Activated naive CD4-positive, alpha-beta T cell (primary cell): ENCODE results near the gene MKRN3.

Source experiments
- DNase-seq, 4 experiments: peaks; one replicate each; lab custom pipeline; 2025; lab: John Stamatoyannopoulos, UW

Gene MKRN3

DNA sequence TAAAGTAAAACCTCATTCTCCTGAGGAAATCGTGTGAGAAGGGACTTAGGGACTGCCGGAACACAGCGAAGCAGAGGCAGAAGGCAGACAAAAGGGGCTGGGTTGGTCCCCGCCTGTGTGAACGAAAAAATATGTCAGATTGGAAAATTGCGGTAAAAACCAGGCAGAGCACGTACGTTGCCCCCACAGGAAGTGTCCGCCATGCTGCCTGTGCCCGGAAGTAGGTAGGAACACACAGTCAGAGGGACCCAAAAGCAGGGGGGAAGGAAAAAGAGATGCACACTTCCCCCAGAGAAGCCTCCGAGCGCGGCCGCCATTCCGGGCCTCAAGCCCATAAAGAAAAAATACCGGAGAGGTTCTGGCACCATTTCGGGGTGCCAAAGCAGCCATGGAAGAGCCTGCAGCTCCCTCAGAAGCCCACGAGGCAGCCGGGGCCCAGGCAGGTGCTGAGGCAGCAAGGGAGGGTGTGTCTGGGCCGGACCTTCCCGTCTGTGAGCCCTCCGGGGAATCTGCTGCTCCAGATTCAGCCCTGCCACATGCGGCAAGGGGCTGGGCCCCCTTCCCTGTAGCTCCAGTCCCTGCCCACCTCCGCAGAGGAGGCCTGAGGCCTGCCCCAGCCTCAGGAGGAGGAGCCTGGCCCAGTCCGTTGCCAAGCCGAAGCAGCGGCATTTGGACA, at the start of gene MKRN3:
TSS of gene MKRN3 (plus strand) at position 280 of the 676 bp plus-strand sequence. CDS start at position 389, 109 bp downstream.
- no peak for DNase-seq

DNA sequence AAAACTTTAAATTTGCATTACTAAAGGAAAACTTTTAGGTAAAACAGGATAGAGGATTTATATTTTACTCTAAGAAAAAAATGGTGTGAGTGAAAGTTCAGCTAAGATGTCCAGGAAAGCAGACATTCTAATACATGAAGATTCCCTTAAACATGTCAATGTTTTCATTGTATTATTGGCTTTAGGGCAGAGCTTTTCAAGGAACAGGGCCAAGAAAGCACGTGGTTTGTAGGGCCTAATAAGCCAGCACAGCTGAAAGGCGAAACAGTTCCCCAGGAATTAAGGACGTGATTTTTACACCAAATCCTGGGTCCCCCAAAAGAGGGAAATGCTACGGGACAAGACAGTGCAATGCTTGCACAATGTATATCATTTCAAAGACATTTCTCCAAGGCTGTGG, 48.6 kb upstream of the MKRN3 start:
- no peak for DNase-seq

DNA sequence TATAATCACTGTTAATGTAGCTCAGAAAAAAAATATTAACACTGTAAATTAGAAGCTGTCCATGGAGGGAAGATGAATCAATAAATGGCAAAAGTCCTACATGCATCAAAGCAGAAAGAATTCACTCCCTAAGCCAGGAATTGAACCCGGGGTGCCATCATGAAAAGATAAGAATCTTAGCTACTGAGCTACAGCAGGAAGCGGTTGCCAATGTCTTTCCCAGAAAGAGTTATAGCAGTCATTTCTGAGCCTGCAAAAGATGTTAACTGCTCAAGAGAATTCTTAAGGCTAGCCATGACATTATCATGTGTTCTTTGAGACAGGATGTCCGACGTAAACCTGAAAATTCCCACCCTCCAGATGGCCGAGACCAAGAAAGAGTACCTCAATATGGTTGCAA, 47.4 kb upstream of the MKRN3 start:
- no peak for DNase-seq

DNA sequence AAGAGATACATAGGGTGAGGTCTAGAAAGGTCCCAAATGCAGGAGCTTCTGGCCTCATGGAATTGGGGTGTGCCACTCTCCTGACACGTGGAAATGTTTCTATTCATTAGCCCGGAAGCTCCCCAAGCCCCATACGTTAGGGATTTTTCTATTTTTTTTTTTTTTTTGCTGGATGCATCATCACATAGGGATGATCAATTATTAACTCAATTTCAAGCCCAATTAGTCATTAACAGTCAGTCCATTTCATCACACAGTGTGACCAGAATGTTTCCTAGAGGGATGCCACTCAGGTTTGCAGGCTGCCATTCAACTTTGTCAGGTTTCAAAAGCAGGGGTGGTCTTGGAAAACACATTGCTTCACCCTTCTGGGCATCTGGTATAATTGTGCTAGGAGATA, 40.7 kb upstream of the MKRN3 start:
- DNase-seq: no peak

DNA sequence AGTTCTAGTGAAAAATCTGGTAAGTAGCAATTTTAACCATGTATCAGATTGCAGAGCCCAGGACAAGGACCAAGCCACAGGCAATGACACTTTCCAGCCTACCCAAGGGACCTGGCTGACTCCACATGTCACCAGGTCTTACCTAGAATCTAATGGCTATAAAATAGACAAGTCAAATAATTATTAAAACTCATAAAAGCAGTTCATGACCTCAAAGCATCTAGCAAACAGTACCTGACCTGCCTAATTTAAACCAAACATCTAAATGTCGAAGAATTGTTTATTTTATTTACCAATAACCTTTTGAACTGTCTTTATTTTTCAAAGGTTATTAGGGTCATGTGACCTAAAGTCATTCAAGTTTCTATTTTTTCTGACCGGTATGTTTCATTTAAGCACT, 35.6 kb upstream of the MKRN3 start:
- no peak for DNase-seq

DNA sequence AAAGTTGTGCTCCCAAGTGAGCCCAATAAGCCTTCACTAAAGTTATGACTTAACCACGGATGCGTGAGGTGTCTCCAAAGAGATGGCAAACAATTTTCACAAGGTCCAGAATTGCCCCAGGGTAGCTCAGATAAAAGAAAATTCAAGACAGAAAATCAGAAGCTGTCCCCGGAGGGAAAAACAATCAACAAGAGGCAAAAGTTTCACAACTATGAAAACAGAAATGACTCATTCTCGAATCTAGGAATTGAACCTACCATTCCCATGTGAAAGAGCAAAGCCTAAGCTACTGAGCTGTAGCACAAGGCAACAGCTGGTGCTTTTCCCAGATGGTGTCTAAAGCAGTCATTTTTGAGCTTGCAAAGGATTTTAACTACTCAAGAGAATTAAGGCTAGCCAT, 33.5 kb upstream of the MKRN3 start:
- no peak for DNase-seq

DNA sequence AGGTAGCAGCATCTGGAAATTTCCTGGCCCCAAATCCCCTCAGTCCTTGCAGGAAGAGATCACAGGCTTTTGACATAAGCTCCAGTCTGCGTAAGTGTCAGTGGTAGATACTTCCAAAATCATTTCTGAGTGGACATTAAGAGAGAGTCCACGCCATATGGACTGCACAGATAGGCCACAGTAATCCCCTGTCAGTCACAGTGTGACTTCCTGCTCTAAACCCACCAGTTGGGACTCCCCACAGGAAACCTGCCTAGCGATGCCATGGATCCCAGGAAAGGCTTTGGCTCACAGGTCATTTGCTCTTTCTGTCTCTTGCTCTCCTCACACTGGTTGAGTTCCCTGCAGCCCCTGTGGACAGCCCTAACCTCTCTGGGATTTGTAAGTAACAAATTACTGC, 28.8 kb upstream of the MKRN3 start:
- DNase-seq: no peak

DNA sequence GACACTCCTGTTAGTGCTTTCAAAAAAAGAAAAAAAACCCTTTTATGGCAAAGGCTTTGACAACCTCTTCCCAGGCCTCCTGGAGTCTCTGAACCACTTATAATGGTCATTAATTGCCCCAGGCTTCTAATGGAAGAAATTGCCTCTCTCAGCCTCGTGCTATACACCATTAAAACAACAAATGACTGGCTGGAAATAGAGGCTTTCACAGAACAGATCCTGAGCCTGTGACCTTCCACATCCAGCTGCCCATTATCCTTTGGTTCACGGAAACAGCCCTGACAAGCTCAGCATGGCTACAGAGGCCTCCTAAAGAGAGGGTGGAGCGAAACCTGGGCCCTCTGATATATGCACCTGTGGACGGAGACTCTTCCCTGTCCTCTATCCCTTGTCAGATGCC, 26.8 kb upstream of the MKRN3 start:
- DNase-seq: no peak

DNA sequence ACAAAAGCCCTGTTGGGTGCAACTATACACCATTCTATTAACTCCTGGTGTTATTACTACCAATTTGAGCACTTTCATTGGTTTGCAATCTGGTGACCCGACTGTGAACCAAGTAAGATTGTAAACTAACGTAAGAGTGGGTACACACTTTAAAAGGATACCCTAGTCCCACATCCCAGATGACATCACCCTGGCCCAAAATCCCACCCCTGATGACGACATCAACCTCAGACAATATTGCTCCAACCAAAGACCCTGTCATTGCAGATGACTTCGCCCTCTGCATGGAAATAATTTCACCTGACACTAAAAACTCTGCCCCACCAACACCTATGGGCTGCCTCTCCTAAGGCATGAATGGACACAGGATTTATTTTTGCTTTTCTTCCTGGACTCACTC, 25.6 kb upstream of the MKRN3 start:
- no peak for DNase-seq

DNA sequence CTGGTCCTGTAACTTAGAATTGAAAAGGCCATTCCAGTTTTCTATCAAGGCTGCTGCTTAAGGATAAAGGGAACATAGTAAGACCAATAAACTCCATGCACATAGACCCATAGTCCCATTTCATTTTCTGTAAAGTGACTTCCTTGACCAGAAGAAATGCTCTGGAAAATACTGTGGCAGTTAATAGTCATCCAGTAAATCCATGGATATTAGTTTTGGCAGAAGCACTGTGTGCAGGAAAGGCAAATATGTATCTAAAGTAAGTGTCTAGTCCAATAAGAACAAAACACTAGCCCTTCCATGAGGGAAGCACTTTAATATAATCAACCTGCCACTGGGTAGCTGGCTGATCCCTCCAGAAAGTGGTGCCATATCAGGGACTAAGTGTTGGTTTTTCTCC, 19.3 kb upstream of the MKRN3 start:
- DNase-seq: no peak

DNA sequence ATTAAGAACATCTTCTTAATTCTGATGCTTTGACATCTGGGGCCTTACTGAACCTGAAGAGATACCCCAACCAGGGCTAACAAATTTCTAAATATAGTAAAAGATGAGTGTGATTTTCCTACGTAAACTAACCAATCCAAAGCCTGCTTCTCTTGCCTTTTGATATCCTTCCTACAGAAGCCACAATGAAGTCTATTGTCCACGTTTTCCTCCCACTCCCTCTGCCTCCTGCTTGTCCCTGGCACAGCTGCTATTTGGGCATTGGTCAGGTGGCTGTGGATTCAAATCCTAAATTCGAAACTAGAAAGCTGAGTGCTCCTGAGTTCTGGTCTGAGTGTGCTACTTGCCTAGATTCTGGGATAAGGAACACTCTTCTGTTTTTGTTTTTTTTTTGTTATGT, 17.4 kb upstream of the MKRN3 start:
- no peak for DNase-seq

DNA sequence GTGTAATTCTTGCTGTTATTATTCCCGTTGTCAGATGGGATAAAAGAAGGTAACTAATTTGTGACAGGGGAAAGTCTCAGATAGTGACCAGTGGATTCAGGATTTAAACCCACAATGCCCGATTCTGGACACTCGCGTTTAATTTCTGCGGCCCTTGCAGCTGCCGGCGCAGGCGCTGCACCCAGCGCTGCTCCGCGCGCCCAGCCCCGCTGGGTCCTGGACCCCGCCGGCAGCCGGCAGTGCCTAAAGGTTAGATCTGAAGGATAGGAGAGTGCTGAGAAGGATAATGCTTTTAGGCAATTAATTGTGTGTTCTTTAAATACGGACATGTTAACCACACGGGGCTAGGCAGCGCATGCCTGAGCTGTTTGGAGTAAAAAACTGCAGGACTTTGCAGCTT, 3.6 kb upstream of the MKRN3 start:
- no peak for DNase-seq

DNA sequence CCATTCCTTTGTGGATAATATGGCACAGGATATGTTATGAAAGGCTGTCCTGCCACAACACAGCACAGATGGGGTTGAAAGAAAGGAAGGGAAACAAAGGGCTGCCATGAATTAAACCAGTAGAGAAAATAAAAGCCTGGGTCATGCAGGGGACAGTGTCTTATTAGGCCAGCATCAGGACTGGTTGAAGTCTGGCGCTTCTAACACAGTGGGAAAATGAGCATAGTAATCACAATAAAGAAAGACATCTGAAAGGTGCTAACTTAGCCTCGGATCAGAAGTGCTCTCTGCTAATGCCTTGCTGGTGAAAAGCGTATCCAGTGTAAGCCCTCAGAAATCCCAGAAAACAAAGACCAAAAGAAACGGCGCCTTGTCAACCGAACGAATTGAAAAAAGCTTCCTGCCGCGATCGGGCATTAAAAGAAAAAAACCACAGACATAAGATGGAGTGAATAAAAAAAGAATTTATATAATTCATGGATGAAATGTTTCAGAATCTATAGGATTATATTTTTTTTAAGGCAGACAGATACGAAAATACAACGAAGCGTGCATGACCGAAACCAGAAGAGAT, 566 bp upstream of the MKRN3 start:
- no peak for DNase-seq

DNA sequence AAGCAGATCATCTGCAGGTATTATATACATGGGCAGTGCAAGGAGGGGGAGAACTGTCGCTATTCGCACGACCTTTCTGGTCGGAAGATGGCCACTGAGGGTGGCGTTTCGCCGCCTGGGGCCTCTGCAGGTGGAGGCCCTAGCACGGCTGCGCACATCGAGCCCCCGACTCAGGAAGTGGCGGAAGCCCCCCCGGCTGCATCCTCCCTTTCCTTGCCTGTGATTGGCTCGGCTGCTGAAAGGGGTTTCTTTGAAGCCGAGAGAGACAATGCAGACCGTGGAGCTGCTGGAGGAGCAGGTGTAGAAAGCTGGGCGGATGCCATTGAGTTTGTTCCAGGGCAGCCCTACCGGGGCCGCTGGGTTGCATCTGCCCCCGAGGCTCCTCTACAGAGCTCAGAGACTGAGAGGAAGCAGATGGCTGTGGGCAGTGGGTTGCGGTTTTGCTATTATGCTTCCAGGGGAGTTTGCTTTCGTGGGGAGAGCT, 639 bp downstream of the MKRN3 start:
- DNase-seq: peak in 1 of 4 experiments; percentile 23

DNA sequence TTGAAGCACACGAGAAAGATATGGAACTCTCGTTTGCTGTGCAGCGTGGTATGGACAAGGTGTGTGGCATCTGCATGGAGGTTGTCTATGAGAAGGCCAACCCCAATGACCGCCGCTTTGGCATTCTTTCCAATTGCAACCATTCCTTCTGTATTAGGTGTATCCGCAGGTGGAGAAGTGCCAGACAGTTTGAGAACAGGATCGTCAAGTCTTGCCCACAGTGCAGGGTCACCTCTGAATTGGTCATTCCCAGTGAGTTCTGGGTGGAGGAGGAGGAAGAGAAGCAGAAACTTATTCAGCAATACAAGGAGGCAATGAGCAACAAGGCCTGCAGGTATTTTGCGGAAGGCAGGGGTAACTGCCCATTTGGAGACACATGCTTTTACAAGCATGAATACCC, 1.2 kb downstream of the MKRN3 start:
- no peak for DNase-seq

DNA sequence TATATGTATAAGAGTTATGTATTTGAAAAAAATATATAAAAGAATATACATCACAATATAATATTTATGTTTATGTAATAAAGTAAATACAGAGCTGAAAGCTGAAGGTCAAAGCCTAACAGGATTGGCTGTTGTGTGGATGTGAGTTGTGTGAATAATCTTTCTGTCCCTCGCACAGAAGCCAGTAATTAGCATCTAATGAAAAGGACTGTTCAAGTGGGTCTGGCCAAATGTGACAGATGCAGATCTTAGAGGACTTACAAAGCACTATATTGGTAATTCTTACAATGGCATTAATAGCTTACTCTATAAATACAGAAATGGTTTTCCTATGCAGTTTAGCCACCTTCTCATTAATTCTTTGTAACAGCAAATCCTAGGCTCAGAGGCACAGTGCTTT, 2.4 kb downstream of the MKRN3 start:
- no peak for DNase-seq

DNA sequence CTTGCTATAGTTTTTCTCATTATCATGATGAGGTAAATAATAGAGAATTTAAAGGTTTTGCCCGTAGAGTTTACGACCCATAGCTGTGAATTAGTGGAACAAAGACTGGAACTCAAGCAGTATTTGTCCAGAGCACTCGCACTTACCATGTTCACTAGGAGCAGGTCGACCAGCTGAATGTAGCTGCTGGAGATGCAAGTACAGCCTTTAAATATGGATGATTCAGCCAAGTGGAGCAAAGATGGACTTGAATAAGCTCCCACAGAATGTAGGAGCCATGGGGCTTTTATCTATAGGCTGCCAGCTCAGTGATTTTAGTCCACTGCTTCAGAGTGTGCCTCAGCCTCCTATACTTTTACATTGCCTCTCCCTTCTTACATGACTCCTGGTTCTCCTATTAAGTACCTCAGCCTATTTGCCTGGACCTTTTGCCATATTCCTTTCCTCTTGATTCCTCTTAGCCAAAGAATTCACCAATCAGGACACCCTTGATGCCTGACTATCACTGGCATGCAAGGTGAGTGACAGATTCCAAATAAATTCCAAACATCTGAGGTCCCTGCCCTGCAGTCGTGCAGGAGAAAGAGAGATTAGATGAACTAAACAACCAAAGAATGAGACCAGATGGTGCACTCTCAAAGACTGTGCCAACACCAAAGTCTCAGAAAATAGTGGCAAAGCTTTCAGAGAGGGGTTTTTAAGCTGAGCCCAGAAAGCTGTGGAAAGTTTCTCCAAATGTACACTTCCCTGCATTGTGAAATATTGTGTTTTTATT, 3.9 kb downstream of the MKRN3 start:
- no peak for DNase-seq

DNA sequence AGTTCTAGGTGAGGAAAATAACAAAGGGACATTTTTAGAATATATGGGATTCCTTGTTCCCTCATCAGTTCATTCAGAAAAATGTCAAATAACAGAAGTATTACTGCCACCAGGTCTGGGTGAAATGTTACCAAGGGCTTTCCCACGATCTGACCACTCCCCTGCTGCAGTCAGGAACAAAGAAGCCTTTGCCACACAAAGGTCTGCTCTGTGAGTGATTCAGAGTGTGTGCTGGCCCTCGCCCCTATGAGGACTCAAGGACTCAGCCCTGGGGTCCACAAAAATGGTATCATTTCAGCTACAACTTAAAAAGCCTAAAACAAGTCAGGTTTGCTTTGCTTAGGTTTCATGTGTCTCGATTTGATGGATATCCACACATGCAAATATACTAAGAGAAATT, 5.0 kb downstream of the MKRN3 start:
- DNase-seq: no peak

DNA sequence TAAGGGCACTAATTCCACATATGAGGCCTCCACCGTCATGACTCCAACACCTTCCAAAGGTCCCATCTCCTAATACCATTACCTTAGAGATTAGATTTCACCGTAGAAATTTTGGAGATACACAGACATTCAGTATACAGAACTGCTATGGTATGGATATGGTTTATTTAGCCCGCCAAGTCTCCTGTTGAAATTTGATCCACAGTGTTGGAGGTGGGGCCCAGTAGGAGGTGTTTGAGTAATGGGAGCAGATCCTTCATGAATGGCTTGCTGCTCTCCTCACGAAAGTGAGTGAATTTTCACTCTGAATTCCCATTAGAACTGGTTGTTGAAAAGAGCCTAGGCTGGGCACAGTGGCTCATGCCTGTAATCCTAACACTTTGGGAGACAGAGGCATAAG, 7.4 kb downstream of the MKRN3 start:
- DNase-seq: no peak

DNA sequence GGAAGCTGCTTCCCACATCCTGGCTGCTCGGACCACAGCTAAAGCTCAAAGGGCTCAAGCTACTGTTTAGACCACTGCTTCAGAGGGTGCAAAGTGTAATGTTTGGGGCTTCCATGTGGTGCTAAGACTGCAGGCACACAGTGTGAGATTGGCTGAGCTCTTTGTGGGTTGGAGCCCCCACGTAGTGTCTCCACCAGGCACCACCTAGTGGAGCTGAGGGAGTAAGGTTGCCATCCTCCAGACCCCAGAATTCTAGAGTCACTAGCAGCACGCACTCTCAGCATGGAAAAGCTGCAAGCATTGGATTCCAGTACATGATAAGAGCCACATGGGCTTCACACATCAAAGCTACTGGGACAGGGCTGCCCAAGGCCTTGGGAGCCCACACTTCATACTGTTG, 9.3 kb downstream of the MKRN3 start:
- DNase-seq: no peak

DNA sequence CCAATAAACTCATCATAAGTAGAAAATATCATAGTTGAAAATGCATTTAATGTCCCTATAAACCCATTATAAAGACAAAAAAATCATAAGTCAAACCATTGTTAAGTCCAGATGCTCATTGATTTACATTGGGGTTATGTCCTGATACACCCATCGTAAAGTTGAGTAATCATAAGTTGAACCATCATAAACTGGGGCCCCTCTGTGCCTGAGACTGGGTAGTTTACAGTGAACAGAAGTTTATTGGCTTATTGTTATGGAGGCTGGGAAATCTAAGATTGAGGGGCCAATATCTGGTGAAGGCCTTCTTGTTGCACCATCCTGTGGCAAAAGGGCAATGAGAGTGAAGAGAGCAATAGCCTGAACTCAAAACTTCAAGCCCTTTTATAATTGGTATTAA, 10.6 kb downstream of the MKRN3 start:
- no peak for DNase-seq

DNA sequence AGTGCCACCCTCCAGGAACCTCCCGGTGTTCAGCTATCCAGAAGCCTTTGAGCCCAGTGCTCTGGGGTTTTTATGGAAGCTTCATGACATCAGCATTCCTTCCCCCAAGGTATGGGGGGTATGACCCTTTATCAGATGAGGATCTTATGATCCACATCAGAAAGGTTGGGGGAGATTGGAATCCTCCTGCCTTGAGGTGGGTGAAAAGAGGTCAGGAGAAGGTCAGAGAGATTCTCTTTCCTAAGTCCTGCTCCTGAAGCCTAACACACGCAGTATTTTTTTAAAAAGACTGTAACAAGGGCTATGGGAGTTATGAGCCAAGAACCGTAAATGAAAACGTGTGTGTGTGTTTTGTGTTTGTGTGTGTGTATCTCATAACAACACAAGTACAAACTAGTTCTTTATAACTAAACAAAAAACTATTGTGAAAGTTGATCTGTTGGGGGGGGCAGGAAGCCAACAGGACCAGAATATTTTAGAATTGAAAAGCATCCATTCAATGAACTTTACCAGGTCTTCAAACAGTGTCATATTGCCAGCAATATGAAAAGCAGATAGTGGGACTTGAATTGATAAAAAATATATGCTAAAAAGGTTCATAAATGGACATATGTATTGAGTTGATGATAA, 13.2 kb downstream of the MKRN3 start:
- DNase-seq: no peak

DNA sequence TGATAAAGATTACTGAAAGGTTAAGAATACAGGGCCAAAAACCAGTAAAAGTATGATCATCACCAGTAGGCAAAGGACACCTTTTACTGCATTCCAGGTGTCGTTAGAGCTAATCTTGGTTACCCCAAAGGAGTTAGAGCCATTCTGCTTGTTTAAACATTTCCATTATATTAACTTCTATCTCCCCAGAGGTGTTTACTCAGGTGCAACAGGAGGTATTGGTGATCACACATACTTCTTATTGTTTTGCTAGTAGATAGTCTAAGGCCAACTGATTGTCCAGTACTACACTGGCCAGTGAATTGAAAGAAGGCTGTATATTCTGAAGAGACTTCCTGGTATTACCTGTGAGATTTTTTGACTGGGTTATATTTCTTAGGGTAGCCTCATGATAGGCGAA, 22.8 kb downstream of the MKRN3 start:
- no peak for DNase-seq
